GM12878 (cell line): ENCODE data around the gene HMGCL. TPM values are rescaled to one million over a fixed set of nuclear protein-coding genes. Genes with fewer than 3 reads are reported as not detected.
A peak's percentile ranks its signal among the peaks of the same experiment; 100 is the strongest.

Experiments
- ATAC-seq: fragments of 200-7000 bp; cut with Tn5 transposase; 3 replicates; pipeline ENCODE4 v1.9.1; 2020; ENCODE audit warnings: mild to moderate bottlenecking, moderate library complexity
- BruUV-seq: library from RNA; stranded (reverse); fragments of 400-500 nt; replicated peaks from 2 replicates; lab custom pipeline; 2021; lab: Mats Ljungman, UMichigan
- CTCF ChIA-PET: fragments of 300-600 bp; sonication (Branson Sonifier 250); formaldehyde crosslinking; extraction: SDS; loops from one replicate; lab custom pipeline; 2021; ENCODE audit warnings: inconsistent platforms; lab: Yijun Ruan, JAX
- POLR2A ChIA-PET: fragments of 350-600 bp; formaldehyde crosslinking; extraction: SDS; loops from one replicate; lab custom pipeline; 2021; ENCODE audit warnings: inconsistent platforms; lab: Charles Lee
- RAD21 ChIA-PET: fragments of 300-600 bp; sonication (Branson Sonifier 250); formaldehyde crosslinking; loops from one replicate; lab custom pipeline; 2023; ENCODE audit warnings: antibody characterized with exemption; ENCODE audit not compliant: unreplicated experiment; lab: Charles Lee
- SMC1A ChIA-PET: fragments of 300-600 bp; sonication (Branson Sonifier 250); formaldehyde crosslinking; loops from one replicate; lab custom pipeline; 2023; ENCODE audit not compliant: unreplicated experiment, uncharacterized antibody; lab: Charles Lee
- DNase-seq: peaks from one replicate; pipeline ENCODE4 v3.0.0-alpha.2; 2011; ENCODE audit warnings: low read depth, low spot score
- FAIRE-seq: peaks from 3 replicates; lab custom pipeline; 2011; peaks lifted over from hg19 to GRCh38; lab: Jason Lieb, UNC
- H2AFZ ChIP-seq: 2 replicates; pipeline ENCODE4 v1.6.0; 2011; ENCODE audit warnings: low read depth, low read length, control low read depth; ENCODE audit not compliant: control insufficient read depth
- H3K27ac ChIP-seq: 2 replicates; pipeline ENCODE4 v1.5.1; 2011; ENCODE audit warnings: control low read depth; ENCODE audit not compliant: control insufficient read depth, insufficient read depth
- H3K27me3 ChIP-seq, 2 experiments: replicated peaks in 1 of 2; 2 replicates each; pipeline versions ENCODE4 v1.6.0 to v1.6.1; 2011; ENCODE audit warnings: low read length in 1 of 2; ENCODE audit not compliant: control insufficient read depth in 2 of 2, insufficient read depth in 2 of 2
- H3K36me3 ChIP-seq, 2 experiments: 2 replicates each; pipeline ENCODE4 v1.5.1; 2011; ENCODE audit warnings: low read length in 1 of 2; ENCODE audit not compliant: control insufficient read depth in 2 of 2, insufficient read depth in 2 of 2
- H3K4me1 ChIP-seq: 2 replicates; pipeline ENCODE4 v1.6.1; 2011; ENCODE audit warnings: mild to moderate bottlenecking, low read length, moderate library complexity, mixed read lengths; ENCODE audit not compliant: control insufficient read depth, insufficient read depth
- H3K4me2 ChIP-seq: 2 replicates; pipeline ENCODE4 v1.6.0; 2011; ENCODE audit warnings: control low read depth; ENCODE audit not compliant: control insufficient read depth, insufficient read depth
- H3K4me3 ChIP-seq: fragments of 200-600 bp; sonication (generic); 2 replicates; pipeline ENCODE4 v1.5.1; 2016
- H3K79me2 ChIP-seq: 2 replicates; pipeline ENCODE4 v1.6.0; 2011; ENCODE audit warnings: low read length; ENCODE audit not compliant: control insufficient read depth, insufficient read depth
- H3K9ac ChIP-seq: 2 replicates; pipeline ENCODE4 v1.8.0; 2011; ENCODE audit warnings: low read length, control low read depth, mixed read lengths; ENCODE audit not compliant: control insufficient read depth, insufficient read depth
- H3K9me3 ChIP-seq: replicated peaks from 3 replicates; pipeline ENCODE4 v1.5.1; 2011; ENCODE audit warnings: mild to moderate bottlenecking, low read length; ENCODE audit not compliant: control insufficient read depth, insufficient read depth
- H4K20me1 ChIP-seq: 2 replicates; pipeline ENCODE4 v1.6.0; 2011; ENCODE audit not compliant: control insufficient read depth, insufficient read depth
- BRCA1 ChIP-seq: IDR thresholded peaks from 2 replicates; pipeline ENCODE4 v1.6.1; 2011; ENCODE audit warnings: low read depth, low read length, improper control_type of control experiment
- CBX3 ChIP-seq: fragments of 200-600 bp; sonication (generic); IDR thresholded peaks from 2 replicates; pipeline ENCODE4 v1.6.1; 2016; ENCODE audit warnings: low read depth, borderline replicate concordance
- EP300 ChIP-seq, 2 experiments: fragments of 150-350 bp in 1 of 2; IDR thresholded peaks; 2 replicates each; pipeline ENCODE4 v1.6.1; 2011 to 2012; ENCODE audit warnings: low read depth in 2 of 2, low read length in 2 of 2, borderline replicate concordance in 1 of 2, improper control_type of control experiment in 1 of 2, inconsistent platforms in 1 of 2; ENCODE audit not compliant: control insufficient read depth in 1 of 2
- GATAD2B ChIP-seq: fragments of 450-650 bp; conservative IDR thresholded peaks from 2 replicates; pipeline ENCODE4 v1.6.1; 2017; ENCODE audit warnings: low read depth, mild to moderate bottlenecking, moderate library complexity
- HDGF ChIP-seq: fragments of 450-650 bp; IDR thresholded peaks from 2 replicates; pipeline ENCODE4 v1.6.1; 2016; ENCODE audit warnings: antibody characterized with exemption
- IKZF1 ChIP-seq: fragments of 450-650 bp; conservative IDR thresholded peaks from 2 replicates; pipeline ENCODE4 v1.6.1; 2017; ENCODE audit warnings: antibody characterized with exemption, mild to moderate bottlenecking
- MTA2 ChIP-seq: fragments of 450-650 bp; IDR thresholded peaks from 2 replicates; pipeline ENCODE4 v1.6.1; 2016; ENCODE audit warnings: low read depth, mild to moderate bottlenecking, moderate library complexity
- POLR2AphosphoS5 ChIP-seq: IDR thresholded peaks from 2 replicates; pipeline ENCODE4 v1.6.1; 2011; ENCODE audit warnings: mild to moderate bottlenecking, low read length, inconsistent platforms
- RBBP5 ChIP-seq: fragments of 200-600 bp; sonication (generic); conservative IDR thresholded peaks from 2 replicates; pipeline ENCODE4 v1.6.1; 2016
- RUNX3 ChIP-seq: IDR thresholded peaks from 2 replicates; pipeline ENCODE4 v1.6.1; 2012; ENCODE audit warnings: low read length, inconsistent platforms
- SREBF2 ChIP-seq: IDR thresholded peaks from 2 replicates; pipeline ENCODE4 v1.6.1; 2012; ENCODE audit warnings: mild to moderate bottlenecking, low read length
- WRNIP1 ChIP-seq: IDR thresholded peaks from 2 replicates; pipeline ENCODE4 v1.6.1; 2011; ENCODE audit warnings: low read depth, low read length, improper control_type of control experiment, borderline replicate concordance
- ZBTB11 ChIP-seq: fragments of 450-650 bp; formaldehyde crosslinking; IDR thresholded peaks from 2 replicates; pipeline ENCODE4 v1.5.0; 2022; ENCODE audit warnings: mild to moderate bottlenecking, missing genetic modification characterization
- ZNF24 ChIP-seq: fragments of 450-650 bp; IDR thresholded peaks from 2 replicates; pipeline ENCODE4 v1.6.1; 2017; ENCODE audit warnings: antibody characterized with exemption, mild to moderate bottlenecking
- WGBS: methylation state at CpG from one replicate; pipeline ENCODE4 v1.1.6; 2016; ENCODE audit warnings: low lambda C conversion rate; ENCODE audit not compliant: insufficient replicate concordance, insufficient coverage; ENCODE audit errors: missing lambda C conversion rate; 5-methylcytosine and 5-hydroxymethylcytosine counted together
- in situ Hi-C: fragments of 300-500 bp; cut with MboI; formaldehyde crosslinking; loops from 9 replicates; pipeline ENCODE4 v1.14.3; 2018; ENCODE audit warnings: mixed read lengths
- intact Hi-C: fragments of 100-400 bp; cut with micrococcal nuclease; formaldehyde crosslinking; loops from one replicate; pipeline ENCODE4 v1.14.2; 2022; ENCODE audit not compliant: unreplicated experiment
- polyA plus RNA-seq, 11 experiments: library from polyadenylated mRNA; depleted of rRNA in 4 of 11; unstranded in 6 of 11; stranded (reverse) in 5 of 11; fragments of >200 nt; fragmentation: Nextera tagmentation in 4 of 11; fragmentation: Illumina TruSeq in 1 of 11; extraction: Ambion mirVana in 4 of 11; extraction: Trizol in 1 of 11; gene quantifications; 1 replicate in 1 of 11; 2 replicates in 10 of 11; pipeline versions ENCODE4 v1.2.1 to v1.2.3, GENCODE V29; 2011 to 2016; ENCODE audit warnings: inconsistent platforms in 2 of 11, missing spikeins in 2 of 11, low read depth in 1 of 11
- total RNA-seq, 4 experiments: library from RNA; depleted of rRNA in 3 of 4; stranded (reverse); fragments of >200 nt in 3 of 4; fragmentation: Illumina TruSeq in 1 of 4; extraction: Trizol in 1 of 4; gene quantifications; 2 replicates each; pipeline versions ENCODE4 v1.2.1 to v1.2.3, GENCODE V29; 2013 to 2021

HMGCL gene
- total and polyA plus RNA-seq, 10 of the 15 experiments (the other 5 are each of a cell fraction or from before 2014, with no cell fraction given), result 29.4 to 127 (median 36.4) TPM

- H3K79me2 ChIP-seq, result peaks cover 10% of the 10 kb centered on the region
- H3K4me1 ChIP-seq, result no peaks in the 10 kb centered on the region
- peak overlapping the region; percentile 83; the same call in 1 of the 2 replicates for H3K4me3 ChIP-seq
- intact Hi-C loops (no loop called here), in situ Hi-C loops (no loop called here)
- peak overlapping the region; percentile 84 for H3K4me2 ChIP-seq
- WGBS, result 98% methylated on average over 6 of the region's 7 CpGs
- no peak overlapping the region for H2AFZ ChIP-seq
- no peak overlapping the region for H3K9ac ChIP-seq
- H3K36me3 ChIP-seq, result no peaks in the 10 kb centered on the region
- H3K9me3 ChIP-seq, result no peaks in the 10 kb centered on the region
- H3K27ac ChIP-seq, result no peak overlapping the region
- ATAC-seq (no peak), DNase-seq (no peak), FAIRE-seq (no peak)
- TF ChIP-seq HDGF, result no peak
- no peak for TF ChIP-seq GATAD2B
- TF ChIP-seq EP300 (IDR thresholded peaks at IDR 0.05; ENCODE audit: borderline replicate concordance in 1 of 2, control insufficient read depth in 1 of 2, low read depth in 2 of 2, low read length in 2 of 2), result no peak
- no peak for TF ChIP-seq CBX3
- TF ChIP-seq SREBF2, result no peak
- no peak for TF ChIP-seq IKZF1
- TF ChIP-seq POLR2AphosphoS5, result no peak; the same call in 1 of the 2 replicates
- TF ChIP-seq BRCA1, result no peak
- TF ChIP-seq RUNX3, result no peak
- TF ChIP-seq RBBP5, result no peak
- TF ChIP-seq WRNIP1, result no peak
- no peak for TF ChIP-seq ZNF24
- no peak for TF ChIP-seq MTA2
- TF ChIP-seq ZBTB11 (CRISPR knock-in tag), result no peak
- BruUV-seq, result no TSS peak
- ChIA-PET RAD21 (interaction anchor here (1.0 to 2.4 kb wide), 4 partner anchors 13 to 186 kb away, joined by 3 to 16 read pairs (median 4); partner anchors contain the start of gene CNR2), POLR2A (interaction anchor here (0.6 to 3.5 kb wide), 6 partner anchors 14 to 87 kb away, joined by 3 to 22 read pairs (median 4); partner anchors contain the start of gene PITHD1), CTCF (interaction anchor here (1.0 to 8.3 kb wide), 3 partner anchors 7 to 32 kb away, joined by 3 to 74 read pairs (median 8); no protein-coding TSS in a partner anchor), SMC1A (interaction anchor here (0.5 to 2.0 kb wide), 11 partner anchors 8 to 326 kb away, joined by 3 to 9 read pairs (median 4); no protein-coding TSS in a partner anchor)
- no peaks in the 10 kb centered on the region for H3K27me3 ChIP-seq
- no peaks in the 10 kb centered on the region for H4K20me1 ChIP-seq
Measured at GRCh38 chr1:23823767-23824166, 1.5 kb downstream of the HMGCL start.
